Measurements from ENCODE around the gene NRF1.
"Not testable (repeated sequence)": the region's sequence is repeated elsewhere in the genome, so short reads cannot be mapped to it uniquely, and the experiment has no call there.

Gene NRF1

DNA sequence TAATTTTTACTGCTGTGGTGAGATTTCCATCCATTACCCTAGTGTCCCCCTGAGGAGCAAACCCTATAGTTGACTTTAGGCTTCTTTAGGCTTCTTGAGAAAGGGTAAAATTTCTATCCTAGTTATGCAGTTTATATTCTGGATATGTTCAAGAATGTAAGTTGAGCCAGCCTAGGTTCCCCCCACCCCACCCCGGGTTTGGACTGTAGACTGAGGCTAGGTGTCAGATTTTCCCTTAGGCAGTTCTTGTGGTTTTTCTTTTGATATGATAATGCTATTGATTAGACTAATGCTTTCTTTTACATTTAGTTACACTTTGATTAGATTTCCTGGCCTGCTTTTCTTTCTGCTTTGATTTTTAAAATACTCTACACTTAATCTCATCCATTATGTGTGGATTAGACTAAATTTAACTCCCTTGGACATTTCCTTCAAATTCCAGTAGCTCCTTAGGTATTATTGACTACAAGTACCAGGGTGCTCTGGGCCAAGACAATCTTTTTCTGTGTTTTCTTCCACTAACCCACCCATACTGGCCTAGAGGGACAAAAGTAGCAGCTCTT is 37.7 kb downstream of the NRF1 start:
- DNase-seq: no peak

DNA sequence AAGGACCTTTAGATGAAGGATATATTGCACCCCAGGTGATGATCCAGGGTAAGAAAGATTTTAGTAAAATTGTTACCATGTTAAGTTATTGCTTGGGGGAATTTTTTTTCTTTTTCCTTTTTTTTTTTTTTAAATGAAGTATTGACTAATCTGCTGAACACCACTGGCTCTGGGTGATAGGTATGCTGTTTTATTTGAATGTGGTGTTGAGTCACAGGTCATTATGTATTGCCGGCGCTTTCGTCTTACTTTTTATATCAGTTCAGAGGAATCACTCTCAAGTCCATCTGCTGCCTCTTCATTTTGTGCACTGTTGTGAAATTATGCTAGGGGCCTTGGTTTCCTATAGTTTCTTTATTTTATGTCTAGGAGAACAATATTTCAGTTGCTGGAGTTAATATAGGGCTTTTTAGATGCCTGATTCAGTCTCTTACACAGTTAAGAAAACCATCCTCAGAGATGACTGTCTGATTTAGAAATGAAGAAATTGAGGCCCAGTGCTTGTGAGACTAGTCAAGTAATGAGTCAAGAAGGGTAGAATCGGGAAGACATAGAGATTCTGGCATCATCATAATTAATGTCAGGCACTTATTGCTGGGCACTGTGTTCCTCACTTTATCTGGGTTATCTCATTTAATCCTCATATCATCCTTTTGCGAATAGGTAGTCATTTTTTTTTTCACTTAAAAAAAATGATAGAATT is 38.7 kb downstream of the NRF1 start:
- DNase-seq: no peak

DNA sequence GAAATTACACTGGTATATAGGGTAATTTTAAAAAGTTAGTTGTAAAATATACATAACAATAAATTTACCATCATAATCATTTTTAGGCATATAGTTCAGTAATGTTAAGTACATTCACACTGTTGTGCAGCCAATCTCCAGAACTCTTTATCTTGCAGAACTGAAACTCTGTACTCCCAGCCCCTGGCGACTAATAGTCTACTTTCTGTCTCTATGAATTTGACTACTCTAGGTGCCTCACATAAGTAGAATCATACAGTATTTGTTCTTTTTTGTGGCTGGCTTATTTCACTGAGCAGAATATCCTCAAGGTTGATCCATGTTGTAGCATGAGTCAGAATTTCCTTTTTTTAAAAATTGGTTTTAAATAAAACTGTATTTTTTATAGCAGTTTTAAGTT is 41.4 kb downstream of the NRF1 start:
- DNase-seq: no peak

DNA sequence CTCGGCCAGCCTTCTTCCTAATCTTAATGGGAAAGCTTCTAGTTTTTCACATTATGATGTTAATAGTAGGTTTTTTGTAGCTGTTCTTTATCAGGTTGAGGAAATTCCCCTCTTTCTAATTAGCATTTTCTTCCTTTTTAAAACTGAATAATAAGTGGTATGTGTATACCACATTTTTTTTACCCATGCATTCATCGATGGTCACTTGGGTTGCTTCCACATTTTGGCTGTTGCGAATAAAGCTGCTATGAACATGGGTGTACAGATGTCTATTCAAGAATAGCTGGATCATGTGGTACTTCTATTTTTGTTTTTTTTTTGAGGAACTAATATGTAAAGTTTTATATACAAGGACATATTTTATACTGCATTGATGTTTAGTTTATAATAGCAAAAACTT is 44.3 kb downstream of the NRF1 start:
- no peak for DNase-seq

DNA sequence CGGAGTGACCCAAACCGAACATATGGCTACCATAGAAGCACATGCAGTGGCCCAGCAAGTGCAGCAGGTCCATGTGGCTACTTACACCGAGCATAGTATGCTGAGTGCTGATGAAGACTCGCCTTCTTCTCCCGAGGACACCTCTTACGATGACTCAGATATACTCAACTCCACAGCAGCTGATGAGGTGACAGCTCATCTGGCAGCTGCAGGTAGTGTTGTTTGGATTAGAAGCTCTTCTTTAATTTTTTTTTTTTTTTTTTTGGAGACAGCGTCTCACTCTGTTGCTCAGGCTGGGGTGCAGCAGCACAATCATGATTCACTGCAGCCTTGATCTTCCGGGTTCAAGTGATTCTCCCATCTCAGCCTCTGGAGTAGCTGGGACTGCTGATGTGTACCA is 45.8 kb downstream of the NRF1 start:
- no peak for DNase-seq

DNA sequence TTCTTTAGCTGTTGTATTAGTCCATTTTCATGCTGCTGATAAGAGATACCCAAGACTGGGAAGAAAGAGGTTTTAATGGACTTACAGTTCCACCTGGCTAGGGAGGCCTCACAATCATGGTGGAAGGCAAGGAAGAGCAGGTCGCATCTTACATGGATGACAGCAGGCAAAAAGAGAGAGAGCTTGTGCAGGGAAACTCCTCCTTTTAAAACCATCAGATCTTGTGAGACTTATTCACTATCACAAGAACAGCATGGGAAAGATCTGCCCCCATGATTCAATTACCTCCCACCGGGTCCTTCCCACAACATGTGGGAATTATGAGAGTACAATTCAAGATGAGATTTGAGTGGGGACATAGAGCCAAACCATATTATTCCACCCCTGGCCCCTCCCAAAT is 48.4 kb downstream of the NRF1 start:
- DNase-seq: not testable (repeated sequence)

DNA sequence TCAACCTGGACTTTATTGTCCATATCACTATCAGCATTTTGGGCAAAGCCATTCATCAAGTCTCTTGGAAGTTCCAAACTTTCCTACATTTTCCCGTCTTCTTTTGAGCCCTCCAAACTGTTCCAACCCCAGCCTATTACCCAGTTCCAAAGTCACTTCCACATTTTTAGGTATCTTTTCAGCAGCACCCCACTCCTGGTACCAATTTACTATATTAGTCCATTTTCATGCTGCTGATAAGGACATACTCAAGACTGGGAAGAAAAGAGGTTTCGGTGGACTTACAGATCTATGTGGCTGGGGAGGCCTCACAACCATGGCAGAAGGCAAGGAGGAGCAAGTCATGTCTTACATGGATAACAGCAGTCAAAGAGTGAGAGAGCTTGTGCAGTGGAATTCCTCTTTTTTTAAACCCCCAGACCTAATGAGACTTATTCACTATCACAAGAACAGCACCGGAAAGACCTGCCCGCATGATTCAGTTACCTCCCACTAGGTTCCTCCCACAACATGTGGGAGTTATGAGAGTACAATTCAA is 50.2 kb downstream of the NRF1 start:
- no peak for DNase-seq

DNA sequence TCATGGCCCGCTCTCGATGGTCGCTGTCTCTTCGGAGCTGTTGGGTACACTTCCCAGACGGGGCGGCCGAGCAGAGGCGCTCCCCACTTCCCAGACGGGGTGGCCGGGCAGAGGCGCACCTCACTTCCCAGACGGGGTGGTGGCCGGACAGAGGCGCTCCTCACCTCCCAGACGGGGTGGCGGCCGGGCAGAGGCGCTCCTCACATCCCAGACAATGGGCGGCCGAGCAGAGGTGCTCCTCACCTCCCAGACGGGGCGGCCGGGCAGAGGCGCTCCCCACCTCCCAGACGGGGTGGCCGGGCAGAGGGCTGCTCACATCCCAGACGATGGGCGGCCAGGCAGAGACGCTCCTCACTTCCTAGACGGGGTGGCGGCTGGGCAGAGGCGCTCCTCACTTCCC is 51.7 kb downstream of the NRF1 start:
- DNase-seq: not testable (repeated sequence)

DNA sequence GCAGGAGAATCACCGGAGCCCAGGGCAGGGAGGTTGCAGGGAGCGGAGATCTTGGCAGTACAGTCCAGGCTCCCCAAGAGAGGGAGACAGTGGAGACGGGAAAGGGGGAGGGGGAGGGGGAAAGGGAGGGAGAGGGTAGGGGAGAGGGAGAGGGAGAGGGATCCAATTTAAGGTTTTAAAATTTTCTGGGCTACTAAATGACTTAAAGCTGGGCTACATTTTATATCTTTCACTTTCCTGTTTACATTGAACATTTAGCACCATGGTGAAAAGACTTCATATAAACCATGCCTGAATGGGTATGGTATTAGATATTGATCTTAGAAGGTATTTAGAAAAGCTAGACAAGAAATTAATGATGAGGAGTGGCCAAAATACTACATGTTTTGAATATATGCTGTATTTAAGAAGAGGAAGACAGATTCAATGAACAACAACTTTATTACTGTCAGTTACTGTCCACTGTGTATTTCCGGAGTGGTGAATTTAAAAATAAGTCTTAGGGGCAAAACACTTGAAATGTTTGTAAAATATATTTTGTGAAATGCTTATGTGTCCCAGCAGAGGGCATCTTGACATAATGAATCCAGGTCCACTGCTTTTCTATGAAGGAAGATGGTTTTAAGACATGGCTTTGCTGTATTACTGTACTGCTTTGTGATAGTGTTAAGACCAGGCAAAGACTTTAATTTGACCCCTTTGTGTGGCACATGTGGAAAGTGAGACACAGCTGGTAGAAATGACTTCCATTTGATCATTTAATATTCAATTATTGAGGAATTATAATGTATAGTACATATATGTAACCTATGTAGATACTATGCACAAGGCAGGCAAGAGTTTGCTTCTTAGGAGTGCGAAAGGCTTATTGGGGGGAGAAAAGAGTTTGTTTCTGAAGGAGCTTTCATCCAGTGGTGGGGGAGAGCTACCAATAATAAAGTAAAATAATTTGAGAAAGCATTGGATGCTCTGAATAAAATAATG is 52.8 kb downstream of the NRF1 start:
- DNase-seq: peak; percentile 60

DNA sequence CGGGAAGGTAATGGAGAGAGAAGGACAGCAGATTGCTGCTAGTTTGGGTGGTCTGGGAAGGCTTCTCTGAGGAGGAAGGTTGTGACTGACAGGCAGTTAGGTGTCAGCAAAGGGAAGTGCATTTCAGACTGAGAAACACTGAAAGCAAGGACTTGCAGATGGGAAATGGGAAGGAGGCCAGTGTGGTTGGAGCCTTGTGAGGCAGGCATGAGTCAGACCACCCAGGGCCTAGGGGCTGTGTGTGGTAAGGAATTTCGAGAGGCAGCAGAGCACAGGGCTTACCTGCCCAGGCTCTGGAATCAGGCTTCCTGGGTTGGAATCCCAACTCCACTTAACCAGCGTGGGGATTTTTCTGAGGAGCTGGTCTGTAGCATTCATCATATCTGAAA is 53.5 kb downstream of the NRF1 start:
- DNase-seq: peak; percentile 21

DNA sequence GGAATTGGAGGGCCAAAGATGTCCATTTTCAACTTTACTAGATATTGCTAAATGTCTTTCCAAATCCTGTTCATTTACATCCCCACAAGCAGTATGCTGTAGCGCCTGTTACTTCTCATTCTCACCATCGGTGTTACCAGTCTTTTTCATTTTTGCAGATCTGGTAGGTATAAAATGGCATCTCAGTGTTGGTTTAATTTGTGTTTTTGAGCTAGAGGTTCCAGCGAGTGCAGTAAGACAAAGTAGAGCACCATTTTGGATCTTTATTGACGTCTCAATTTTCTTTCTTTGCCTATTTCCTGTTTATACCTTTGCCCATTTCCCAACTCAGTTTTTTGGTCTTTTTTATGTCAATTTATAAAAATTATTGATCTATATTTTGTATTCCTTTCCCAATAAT is 55.6 kb downstream of the NRF1 start:
- no peak for DNase-seq

DNA sequence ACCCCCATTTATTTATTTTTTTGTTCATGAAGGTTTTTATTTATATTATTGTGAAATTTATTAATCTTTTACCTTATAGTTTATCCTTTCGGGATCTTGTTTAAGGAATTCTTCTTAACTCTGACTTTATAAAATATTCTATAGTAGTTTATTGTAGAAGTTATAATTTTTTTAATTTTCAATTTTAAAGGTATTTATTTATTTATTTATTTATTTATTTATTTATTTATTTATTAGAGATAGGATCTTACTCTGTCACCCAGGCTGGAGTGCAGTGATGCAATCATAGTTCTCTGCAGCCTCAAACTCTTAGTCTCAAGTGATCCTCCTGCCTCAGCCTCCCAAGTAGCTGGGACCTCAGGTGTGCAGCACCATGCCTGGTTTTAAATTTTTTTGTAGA is 56.0 kb downstream of the NRF1 start:
- DNase-seq: no peak

DNA sequence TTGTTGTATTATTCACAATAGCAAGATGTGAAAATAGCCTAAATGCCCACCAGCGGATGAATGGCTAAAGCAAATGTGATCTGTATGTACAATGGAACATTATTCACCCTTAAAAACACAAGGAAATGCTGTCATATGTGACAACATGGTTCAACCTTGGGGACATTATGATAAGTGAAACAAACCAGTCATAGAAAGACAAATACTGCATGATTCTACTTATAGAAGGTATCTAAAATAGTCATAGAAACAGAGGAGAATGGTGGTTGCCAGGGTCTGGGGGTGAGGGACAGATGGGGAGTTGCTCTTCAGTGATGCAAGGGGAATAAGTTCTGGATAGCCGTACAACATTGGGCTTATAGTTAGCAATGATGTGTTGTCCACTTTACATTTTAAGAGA is 58.4 kb downstream of the NRF1 start:
- DNase-seq: no peak

DNA sequence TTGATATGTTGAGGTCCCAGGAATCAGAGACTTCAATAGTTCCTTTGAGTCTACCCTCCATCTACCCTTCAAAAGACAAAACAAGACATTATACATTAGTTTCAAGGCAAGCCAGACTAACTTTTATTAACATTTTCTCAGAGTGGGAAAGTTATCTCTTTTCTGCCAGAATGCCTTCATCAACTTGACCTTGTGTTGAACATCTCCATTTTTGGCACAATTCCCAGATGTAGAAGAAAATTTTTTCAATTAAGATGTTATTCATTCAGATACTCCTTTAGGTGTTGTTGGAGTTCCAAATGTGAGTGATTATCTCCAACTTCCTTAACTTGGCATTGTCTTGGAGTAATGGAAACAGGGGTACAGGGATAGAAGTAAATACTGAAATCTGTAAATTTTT is 59.1 kb downstream of the NRF1 start:
- no peak for DNase-seq

DNA sequence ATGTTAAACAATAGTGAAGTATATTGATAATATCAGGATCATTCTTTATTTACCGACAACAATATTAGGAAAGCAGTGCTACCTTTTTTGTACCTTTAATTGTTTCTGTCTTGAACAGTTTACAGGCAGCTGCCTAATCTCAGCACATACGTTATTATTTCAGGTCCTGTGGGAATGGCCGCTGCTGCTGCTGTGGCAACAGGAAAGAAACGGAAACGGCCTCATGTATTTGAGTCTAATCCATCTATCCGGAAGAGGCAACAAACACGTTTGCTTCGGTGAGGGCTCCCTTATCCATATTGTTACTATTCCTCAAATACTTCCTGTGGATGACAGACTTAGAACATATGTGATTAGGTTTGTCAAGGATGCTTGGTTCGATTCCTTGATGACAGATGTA is 59.7 kb downstream of the NRF1 start:
- peak; percentile 43 for DNase-seq

DNA sequence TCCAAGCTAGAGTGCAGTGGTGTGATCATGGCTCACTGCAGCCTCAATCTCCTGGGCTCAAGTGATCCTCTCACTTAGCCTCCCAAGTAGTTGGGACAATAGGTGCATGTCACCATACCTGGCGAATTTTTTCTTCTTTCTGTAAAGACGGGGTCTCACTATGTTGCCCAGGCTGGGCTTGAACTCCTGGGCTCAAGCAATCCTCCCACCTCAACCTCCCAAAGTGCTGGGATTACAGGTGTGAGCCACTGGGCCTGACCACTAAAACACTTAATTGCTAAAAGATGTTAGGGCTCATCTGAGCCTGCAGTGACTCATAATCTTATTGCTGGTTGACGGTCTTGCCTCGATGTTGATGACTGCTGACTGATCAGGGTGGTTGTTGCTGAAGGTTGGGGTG is 63.0 kb downstream of the NRF1 start:
- DNase-seq: not testable (repeated sequence)

DNA sequence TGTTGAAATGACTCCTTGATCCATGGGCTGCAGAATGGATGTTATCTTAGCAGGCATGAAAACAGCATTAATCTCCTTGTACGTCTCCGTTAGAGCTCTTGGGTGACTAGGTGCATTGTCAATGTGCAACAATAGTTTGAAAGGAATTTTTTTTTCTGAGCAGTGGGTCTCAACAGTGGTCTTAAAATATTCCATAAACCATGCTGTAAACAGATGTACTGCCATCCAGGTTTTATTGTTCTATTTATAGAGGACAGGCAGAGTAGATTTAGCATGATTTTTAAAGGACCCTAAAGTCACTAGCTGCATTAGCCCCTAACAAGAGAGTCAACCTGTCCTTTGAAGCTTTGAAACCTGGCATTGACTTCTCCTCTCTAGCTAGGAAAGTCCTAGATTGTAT is 64.0 kb downstream of the NRF1 start:
- no peak for DNase-seq

DNA sequence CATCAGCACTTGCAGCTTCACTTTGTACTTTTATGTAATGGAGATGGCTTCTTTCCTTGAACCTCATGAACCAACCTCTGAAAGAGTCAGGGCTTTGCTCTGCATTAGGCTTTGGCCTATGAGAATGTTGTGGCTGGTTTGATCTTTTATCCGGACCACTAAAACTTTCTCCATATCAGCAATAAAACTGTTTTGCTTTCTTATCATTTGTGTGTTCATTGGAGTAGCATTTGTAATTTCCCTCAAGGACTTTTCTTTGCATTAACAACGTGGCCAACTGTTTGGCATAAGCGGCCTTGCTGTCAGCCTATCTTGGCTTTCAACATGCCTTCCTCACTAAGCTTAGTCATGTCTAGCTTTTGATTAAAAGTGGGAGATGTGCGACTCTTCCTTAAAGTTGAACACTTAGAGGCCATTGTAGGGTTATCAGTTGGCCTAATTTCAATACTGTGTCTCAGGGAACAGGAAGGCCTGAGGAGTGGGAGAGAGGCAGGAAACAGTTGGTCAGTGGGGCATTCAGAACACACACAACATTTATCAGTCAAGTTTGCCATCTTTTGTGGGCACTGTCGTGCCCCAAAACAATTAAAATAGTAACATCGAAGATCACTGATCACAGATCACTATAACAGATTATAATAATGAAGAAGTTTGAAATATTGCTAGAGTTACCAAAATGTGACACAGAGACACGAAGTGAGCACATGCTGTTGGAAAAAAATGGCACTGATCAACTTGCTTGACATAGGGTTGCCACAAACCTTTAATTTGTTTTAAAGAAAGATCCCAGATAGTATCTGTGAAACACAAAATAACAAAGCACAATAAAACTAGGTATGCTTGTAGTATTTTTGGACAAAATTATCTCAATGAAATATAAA is 64.7 kb downstream of the NRF1 start:
- no peak for DNase-seq

DNA sequence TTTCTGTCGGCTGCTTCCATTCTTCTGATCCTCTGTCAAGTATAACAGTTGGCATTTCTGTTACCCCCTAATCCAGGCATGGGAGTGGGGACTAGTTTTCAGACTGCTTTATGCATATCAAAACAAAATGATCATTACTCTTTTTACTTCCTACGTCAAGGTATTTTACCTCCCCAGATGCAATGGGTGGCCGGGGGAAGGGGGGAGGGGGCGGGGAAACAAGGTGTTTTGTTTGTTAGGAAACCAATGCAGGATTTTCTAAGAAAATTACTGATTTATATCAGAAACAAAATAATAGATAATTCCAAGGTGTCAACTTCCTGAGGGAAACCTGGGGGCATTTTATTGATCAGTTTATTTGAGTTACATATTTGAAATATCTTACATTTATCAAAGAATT is 66.3 kb downstream of the NRF1 start:
- DNase-seq: no peak

DNA sequence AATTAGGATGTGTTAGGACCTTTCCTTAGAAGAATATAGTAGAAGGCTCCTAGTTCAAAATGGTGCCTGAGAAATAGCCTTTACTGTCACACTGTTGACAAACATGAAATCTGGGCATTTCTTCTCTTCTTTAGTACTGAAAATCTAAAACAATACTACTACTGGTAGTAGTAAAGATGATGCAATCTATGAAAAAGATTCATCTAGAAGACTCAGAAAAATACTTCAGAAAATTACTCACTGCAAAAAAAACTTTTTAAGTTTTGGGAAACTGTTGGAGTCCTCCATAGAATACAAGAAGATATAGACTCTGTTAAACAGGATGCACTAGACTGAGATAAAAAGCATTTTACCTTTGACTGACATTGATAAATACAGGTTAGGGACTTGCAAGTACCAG is 67.1 kb downstream of the NRF1 start:
- DNase-seq: no peak

DNA sequence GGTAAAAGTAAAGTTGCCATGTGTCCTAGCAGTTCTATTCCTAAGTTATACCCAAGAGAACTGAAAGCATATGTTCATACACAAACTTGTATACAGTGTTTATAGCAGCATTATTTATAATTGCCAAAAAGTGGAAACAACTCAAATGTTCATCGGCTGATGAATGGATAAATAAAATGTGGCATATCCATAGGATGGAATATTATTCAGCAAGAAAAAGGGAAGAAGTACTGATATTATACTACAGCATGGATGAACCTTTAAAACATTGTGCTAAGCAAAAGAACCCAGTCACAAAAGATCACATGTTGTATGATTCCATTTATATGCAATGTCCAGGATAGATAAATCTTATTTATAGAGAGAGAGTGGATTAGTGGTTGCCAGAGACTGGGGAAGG is 68.9 kb downstream of the NRF1 start:
- no peak for DNase-seq

DNA sequence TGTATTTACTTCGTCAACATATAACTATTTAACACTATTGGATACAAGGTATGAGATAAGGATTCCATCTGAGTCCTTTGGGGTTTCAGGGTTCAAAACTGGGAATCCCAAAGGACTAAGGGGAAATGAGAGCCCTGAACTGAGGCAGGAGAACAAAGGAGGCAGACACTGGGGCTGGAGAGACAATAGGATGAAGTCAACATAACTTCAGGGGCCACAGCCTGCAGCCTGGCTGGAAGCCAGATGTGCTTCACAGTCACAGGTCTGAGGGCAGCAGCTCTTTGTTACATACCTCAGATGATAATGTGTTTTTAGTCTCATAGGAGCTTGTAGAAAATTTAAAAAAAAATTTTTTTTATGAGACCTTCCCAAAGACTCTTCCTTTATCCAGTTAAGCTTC is 73.3 kb downstream of the NRF1 start:
- DNase-seq: no peak

DNA sequence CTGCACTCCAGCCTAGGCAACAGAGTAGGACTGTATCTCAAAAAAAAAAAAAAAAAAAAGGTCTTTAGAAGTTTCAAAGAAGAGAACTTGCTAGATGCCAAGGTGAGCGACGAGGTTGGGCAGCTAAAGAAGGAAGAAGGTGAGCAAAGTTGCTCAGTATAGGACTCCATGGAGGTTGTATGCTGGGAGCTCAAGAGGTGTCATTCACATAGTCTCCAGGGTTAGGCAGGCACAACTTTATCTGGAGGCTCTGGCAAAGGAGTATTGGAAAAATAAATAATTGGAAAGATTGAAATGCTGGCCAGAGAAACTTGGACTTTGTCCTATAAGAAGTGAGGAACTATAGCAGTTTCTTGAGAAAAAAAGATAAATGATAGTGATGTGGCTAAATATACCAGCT is 74.5 kb downstream of the NRF1 start:
- DNase-seq: no peak
